Trophoblast cell (in vitro differentiated cells and primary cell): ENCODE measurements around the gene CNPY4.

Experiments
- DNase-seq, 2 donors: peaks; one replicate each; pipeline ENCODE4 v3.0.0-alpha.2; 2016
- H2AFZ ChIP-seq: 2 replicates; pipeline ENCODE4 v1.6.1; 2013; ENCODE audit warnings: low read length, moderate library complexity, mild to moderate bottlenecking; ENCODE audit not compliant: insufficient read depth, poor library complexity
- H2AK5ac ChIP-seq: 2 replicates; pipeline ENCODE4 v1.6.1; 2013; ENCODE audit warnings: mild to moderate bottlenecking, low read length
- H2BK120ac ChIP-seq: 2 replicates; pipeline ENCODE4 v1.6.1; 2013; ENCODE audit warnings: low read length, mild to moderate bottlenecking, moderate library complexity; ENCODE audit not compliant: insufficient read depth, poor library complexity
- H2BK12ac ChIP-seq: 2 replicates; pipeline ENCODE4 v1.6.1; 2013; ENCODE audit warnings: mild to moderate bottlenecking, low read length, moderate library complexity
- H2BK5ac ChIP-seq: 2 replicates; pipeline ENCODE4 v1.6.1; 2013; ENCODE audit warnings: low read length, low read depth, moderate library complexity, mild to moderate bottlenecking; ENCODE audit not compliant: poor library complexity
- H3K14ac ChIP-seq: 2 replicates; pipeline ENCODE4 v1.6.1; 2013; ENCODE audit warnings: mild to moderate bottlenecking, low read length
- H3K18ac ChIP-seq: 2 replicates; pipeline ENCODE4 v1.6.1; 2013; ENCODE audit warnings: mild to moderate bottlenecking, low read length
- H3K23ac ChIP-seq: 2 replicates; pipeline ENCODE4 v1.6.1; 2013; ENCODE audit warnings: low read length
- H3K27ac ChIP-seq: 2 replicates; pipeline ENCODE4 v1.5.1; 2013; ENCODE audit warnings: low read depth, mild to moderate bottlenecking, inconsistent platforms, low read length, moderate library complexity
- H3K27me3 ChIP-seq: 2 replicates; pipeline ENCODE4 v1.6.1; 2013; ENCODE audit warnings: inconsistent platforms, mild to moderate bottlenecking, low read length, moderate library complexity; ENCODE audit not compliant: insufficient read depth
- H3K36me3 ChIP-seq, 2 experiments: 1 replicate in 1 of 2; 2 replicates in 1 of 2; pipeline ENCODE4 v1.6.1; 2013; ENCODE audit warnings: low read length in 2 of 2, mild to moderate bottlenecking in 2 of 2, moderate library complexity in 1 of 2; ENCODE audit not compliant: insufficient read depth in 2 of 2, control insufficient read depth in 1 of 2
- H3K4ac ChIP-seq: 2 replicates; pipeline ENCODE4 v1.6.1; 2013; ENCODE audit warnings: low read depth, mild to moderate bottlenecking, low read length, moderate library complexity
- H3K4me1 ChIP-seq, 2 experiments: 1 replicate in 1 of 2; 2 replicates in 1 of 2; pipeline ENCODE4 v1.6.1; 2013; ENCODE audit warnings: low read length in 2 of 2, mild to moderate bottlenecking in 2 of 2, moderate library complexity in 1 of 2; ENCODE audit not compliant: insufficient read depth in 2 of 2, control insufficient read depth in 1 of 2
- H3K4me2 ChIP-seq: 2 replicates; pipeline ENCODE4 v1.6.1; 2013; ENCODE audit warnings: inconsistent platforms, mild to moderate bottlenecking, low read length, moderate library complexity
- H3K4me3 ChIP-seq: 2 replicates; pipeline ENCODE4 v1.5.1; 2013; ENCODE audit warnings: mild to moderate bottlenecking, low read depth, low read length, inconsistent platforms
- H3K79me1 ChIP-seq: one replicate; pipeline ENCODE4 v1.6.1; 2013; ENCODE audit warnings: low read length
- H3K79me2 ChIP-seq: 2 replicates; pipeline ENCODE4 v1.6.1; 2013; ENCODE audit warnings: low read length, mild to moderate bottlenecking; ENCODE audit not compliant: control insufficient read depth, insufficient read depth, poor library complexity
- H3K9ac ChIP-seq: 2 replicates; pipeline ENCODE4 v1.6.1; 2013; ENCODE audit warnings: mild to moderate bottlenecking, low read length
- H3K9me3 ChIP-seq: 2 replicates; pipeline ENCODE4 v1.6.1; 2013; ENCODE audit warnings: low read depth, mild to moderate bottlenecking, control low read depth, inconsistent platforms, low read length; ENCODE audit not compliant: insufficient read depth
- H4K12ac ChIP-seq: 2 replicates; pipeline ENCODE4 v1.6.1; 2013; ENCODE audit warnings: low read depth, mild to moderate bottlenecking, low read length, moderate library complexity
- H4K8ac ChIP-seq: 2 replicates; pipeline ENCODE4 v1.6.1; 2013; ENCODE audit warnings: low read depth, mild to moderate bottlenecking, low read length, moderate library complexity
- H4K91ac ChIP-seq: one replicate; pipeline ENCODE4 v1.6.1; 2013; ENCODE audit warnings: low read depth, mild to moderate bottlenecking, low read length, moderate library complexity
- WGBS: extraction: QIAGEN DNeasy Blood & Tissue Kit; methylation state at CpG from one replicate; pipeline ENCODE4 v1.1.7; 2013; ENCODE audit warnings: missing lambda C conversion rate; ENCODE audit not compliant: insufficient read length, insufficient coverage; ENCODE audit errors: extremely low coverage; 5-methylcytosine and 5-hydroxymethylcytosine counted together

Gene CNPY4

GRCh38 chr7:100074841-100075240, 44.6 kb upstream of the CNPY4 start:
- Histone ChIP-seq H3K9me3 (peaks cover 36% of the 10 kb centered on the region), H3K27ac (no peak overlapping the region), H2AK5ac (no peak overlapping the region), H3K4ac (no peak overlapping the region), H2AFZ (no peak overlapping the region), H3K18ac (no peak overlapping the region), H3K36me3 (peaks cover 78 to 86% of the 10 kb centered on the region in 2 experiments), H3K9ac (no peak overlapping the region), H2BK5ac (no peak overlapping the region), H3K27me3 (no peaks in the 10 kb centered on the region), H3K4me2 (no peak overlapping the region), H2BK12ac (no peak overlapping the region), H4K12ac (no peak overlapping the region), H4K8ac (no peak overlapping the region), H3K14ac (no peak overlapping the region), H4K91ac (no peak overlapping the region), H3K4me3 (no peak overlapping the region), H3K79me2 (peaks cover 4% of the 10 kb centered on the region), H3K79me1 (no peaks in the 10 kb centered on the region), H2BK120ac (no peak overlapping the region), H3K4me1 (no peaks in the 10 kb centered on the region), H3K23ac (no peak overlapping the region)
- WGBS: no CpG with 5 or more reads among the region's 7 CpGs
- no peak for DNase-seq

- Histone ChIP-seq H2BK12ac (no peak overlapping the region), H2BK120ac (no peak overlapping the region), H3K36me3 (peaks cover 73 to 81% of the 10 kb centered on the region in 2 experiments), H2AFZ (no peak overlapping the region), H3K18ac (peak overlapping the region; percentile 74), H3K9ac (no peak overlapping the region), H3K4me2 (no peak overlapping the region), H3K14ac (no peak overlapping the region), H4K8ac (no peak overlapping the region), H3K27me3 (no peaks in the 10 kb centered on the region), H3K4me1 (peaks cover 1 to 4% of the 10 kb centered on the region in 2 experiments), H4K91ac (no peak overlapping the region), H3K23ac (no peak overlapping the region), H3K4ac (no peak overlapping the region), H3K4me3 (no peak overlapping the region), H3K27ac (no peak overlapping the region), H3K79me1 (no peaks in the 10 kb centered on the region), H2AK5ac (no peak overlapping the region), H3K9me3 (peaks cover 33% of the 10 kb centered on the region), H2BK5ac (no peak overlapping the region), H4K12ac (no peak overlapping the region), H3K79me2 (peaks cover 7% of the 10 kb centered on the region)
- WGBS: no CpG with 5 or more reads among the region's 6 CpGs
- no peak for DNase-seq
Observed at GRCh38 chr7:100075418-100075817, 44.0 kb upstream of the CNPY4 start.

GRCh38 chr7:100077205-100077604, 42.2 kb upstream of the CNPY4 start:
- Histone ChIP-seq H3K4me3 (no peak overlapping the region), H3K14ac (no peak overlapping the region), H3K79me2 (peaks cover 15% of the 10 kb centered on the region), H3K79me1 (peaks cover 6% of the 10 kb centered on the region), H3K4ac (no peak overlapping the region), H3K27ac (no peak overlapping the region), H3K36me3 (peaks cover 60 to 63% of the 10 kb centered on the region in 2 experiments), H3K9me3 (peaks cover 18% of the 10 kb centered on the region), H4K8ac (no peak overlapping the region), H3K4me2 (no peak overlapping the region), H4K91ac (no peak overlapping the region), H3K9ac (no peak overlapping the region), H3K23ac (no peak overlapping the region), H3K4me1 (peaks cover 2 to 4% of the 10 kb centered on the region in 2 experiments), H2AK5ac (no peak overlapping the region), H2AFZ (no peak overlapping the region), H3K18ac (no peak overlapping the region), H3K27me3 (no peaks in the 10 kb centered on the region), H2BK120ac (no peak overlapping the region), H2BK5ac (no peak overlapping the region), H2BK12ac (no peak overlapping the region), H4K12ac (no peak overlapping the region)
- DNase-seq: no peak
- WGBS: no CpG with 5 or more reads among the region's 4 CpGs

- Histone ChIP-seq H3K27me3 (no peaks in the 10 kb centered on the region), H3K18ac (no peak overlapping the region), H3K27ac (no peak overlapping the region), H4K12ac (no peak overlapping the region), H3K23ac (no peak overlapping the region), H4K91ac (no peak overlapping the region), H3K4me2 (no peak overlapping the region), H3K9me3 (peaks cover 6% of the 10 kb centered on the region), H3K14ac (no peak overlapping the region), H4K8ac (no peak overlapping the region), H3K4me3 (no peak overlapping the region), H3K9ac (no peak overlapping the region), H2BK120ac (no peak overlapping the region), H2AK5ac (no peak overlapping the region), H3K79me2 (peaks cover 15% of the 10 kb centered on the region), H3K79me1 (peaks cover 6% of the 10 kb centered on the region), H3K4ac (peak overlapping the region; percentile 74), H3K36me3 (peaks cover 42 to 44% of the 10 kb centered on the region in 2 experiments), H2AFZ (no peak overlapping the region), H3K4me1 (peaks cover 2 to 4% of the 10 kb centered on the region in 2 experiments), H2BK5ac (no peak overlapping the region), H2BK12ac (no peak overlapping the region)
- DNase-seq: no peak
- WGBS: no CpG with 5 or more reads among the region's 7 CpGs
Observed at GRCh38 chr7:100079024-100079560, 40.3 kb upstream of the CNPY4 start.
